GM18511 (cell line): ENCODE results near the gene CRTAP.
"Not testable (repeated sequence)": the region's sequence is repeated elsewhere in the genome, so short reads cannot be mapped to it uniquely, and the experiment has no call there.

ENCODE experiments used
- ATAC-seq: cut with Tn5 transposase; IDR thresholded peaks from one replicate; pipeline ENCODE4 v1.9.1; 2021; ENCODE audit warnings: mild to moderate bottlenecking, moderate library complexity; ENCODE audit not compliant: unreplicated experiment

The CRTAP gene

GRCh38 chr3:33173103-33173502 lies 59.3 kb downstream of the CRTAP start:
- no peak for ATAC-seq

DNA sequence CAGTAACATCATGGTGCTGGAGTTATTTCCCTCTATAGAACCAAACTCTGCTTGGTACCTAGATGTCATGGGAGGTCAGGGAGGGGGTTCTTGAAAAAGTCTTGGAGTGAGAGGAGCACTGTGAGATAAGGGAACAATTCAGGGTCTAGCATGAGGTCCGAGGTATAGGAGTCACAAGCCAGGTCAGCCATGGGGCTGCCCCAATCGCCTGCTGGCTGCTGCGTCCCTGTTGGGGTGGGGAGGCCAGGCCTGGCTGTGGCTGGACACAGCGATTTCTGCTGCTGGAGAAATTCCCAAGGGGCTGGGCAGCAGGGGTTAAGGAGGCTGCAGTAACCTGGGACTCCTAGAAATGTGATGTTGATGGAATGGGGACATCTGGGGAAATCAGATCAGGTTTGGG lies 59.9 kb downstream of the CRTAP start:
- no peak for ATAC-seq

DNA sequence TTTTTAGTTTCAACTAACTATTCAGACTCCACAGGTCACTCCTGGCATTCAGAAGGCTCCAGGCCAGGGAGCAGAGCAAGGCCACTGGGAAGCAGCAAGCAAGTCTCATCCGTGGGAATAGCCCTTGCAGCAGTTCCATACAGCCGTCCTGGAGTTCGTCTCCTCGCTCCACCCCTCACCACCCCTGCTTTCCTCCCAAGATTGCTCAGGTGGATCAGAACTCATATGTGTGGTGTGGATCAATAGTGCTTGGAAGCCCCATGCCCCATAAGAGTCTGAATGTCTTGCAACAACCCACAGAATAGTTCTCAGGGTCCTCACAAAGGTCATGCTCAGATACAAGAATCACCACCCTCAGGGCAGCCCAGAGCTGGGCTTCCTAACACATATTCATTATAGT lies 60.3 kb downstream of the CRTAP start:
- ATAC-seq, result no peak

DNA sequence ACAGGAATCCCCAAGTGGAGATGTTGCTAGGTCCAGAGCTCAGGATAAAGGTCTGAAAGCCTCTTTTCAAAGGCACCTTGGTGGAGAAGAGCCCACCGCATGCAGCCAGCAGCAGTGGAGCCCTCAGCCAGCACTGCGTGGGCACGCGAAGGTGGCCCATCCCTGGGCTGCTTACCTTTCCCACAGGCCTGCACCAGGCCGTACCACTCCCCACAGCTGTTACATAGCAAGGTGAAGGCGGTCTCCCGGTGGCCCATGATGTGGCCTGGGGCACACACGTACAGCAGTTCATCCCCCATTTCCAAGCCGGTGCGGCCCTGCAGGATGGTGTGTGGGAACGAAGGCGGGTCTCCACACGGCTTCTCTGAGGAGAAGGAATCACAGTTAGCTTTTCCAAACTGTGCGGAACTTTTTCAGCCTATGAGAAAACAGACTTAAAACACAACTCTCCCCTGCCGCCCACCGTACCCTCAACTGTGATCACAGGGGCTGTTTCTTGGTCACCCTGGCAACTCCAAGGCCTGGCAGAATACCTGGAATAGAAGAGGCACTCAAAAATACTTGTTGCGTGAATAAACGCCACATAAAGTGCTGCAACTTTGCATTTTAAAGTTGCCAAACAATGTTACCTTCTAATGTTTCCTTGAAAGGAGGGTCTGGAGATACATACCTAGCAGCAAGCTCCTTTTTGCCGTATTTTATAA lies 61.0 kb downstream of the CRTAP start:
- no peak for ATAC-seq

GRCh38 chr3:33179132-33179531 lies 65.3 kb downstream of the CRTAP start:
- ATAC-seq, result no peak

DNA sequence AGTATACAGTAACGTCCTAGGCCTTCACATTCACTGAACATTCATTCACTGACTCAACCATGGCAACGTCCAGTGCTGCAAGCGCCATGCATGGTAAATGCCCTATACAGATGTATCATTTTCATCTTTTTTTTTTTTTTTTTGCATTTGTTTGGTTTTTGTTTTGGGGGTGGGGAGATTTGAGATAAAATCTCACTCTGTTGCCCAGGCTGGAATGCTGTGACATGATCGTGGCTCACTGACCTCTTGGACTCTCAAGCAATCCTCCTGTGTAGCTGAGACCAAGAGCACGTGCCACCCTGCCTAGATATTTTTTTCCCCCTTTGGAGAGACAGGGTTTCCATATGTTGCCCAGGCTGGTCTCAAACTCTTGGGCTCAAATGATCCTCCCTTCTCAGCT lies 67.4 kb downstream of the CRTAP start:
- no peak for ATAC-seq

GRCh38 chr3:33181641-33182040 lies 67.8 kb downstream of the CRTAP start:
- not testable (repeated sequence) for ATAC-seq

DNA sequence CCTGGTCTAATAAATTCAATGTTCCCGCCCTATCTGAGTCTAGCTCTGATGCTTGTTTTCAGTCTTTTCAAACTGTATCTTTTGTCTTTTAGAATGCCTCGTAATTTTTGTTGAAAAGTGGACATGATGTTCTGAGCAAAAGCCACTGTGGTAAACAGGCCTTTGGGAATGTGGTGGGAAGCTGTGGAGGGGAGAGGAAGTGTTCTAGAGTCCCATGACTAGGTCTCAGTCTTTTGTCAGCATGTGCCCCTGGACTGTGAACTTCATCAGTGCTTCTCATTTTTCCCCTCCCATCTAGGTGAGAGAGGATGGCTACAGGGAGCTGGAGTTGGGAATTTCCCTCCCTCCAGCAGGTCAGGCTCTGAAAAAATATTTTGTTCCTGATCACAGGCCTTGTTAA lies 71.0 kb downstream of the CRTAP start:
- ATAC-seq, result no peak

DNA sequence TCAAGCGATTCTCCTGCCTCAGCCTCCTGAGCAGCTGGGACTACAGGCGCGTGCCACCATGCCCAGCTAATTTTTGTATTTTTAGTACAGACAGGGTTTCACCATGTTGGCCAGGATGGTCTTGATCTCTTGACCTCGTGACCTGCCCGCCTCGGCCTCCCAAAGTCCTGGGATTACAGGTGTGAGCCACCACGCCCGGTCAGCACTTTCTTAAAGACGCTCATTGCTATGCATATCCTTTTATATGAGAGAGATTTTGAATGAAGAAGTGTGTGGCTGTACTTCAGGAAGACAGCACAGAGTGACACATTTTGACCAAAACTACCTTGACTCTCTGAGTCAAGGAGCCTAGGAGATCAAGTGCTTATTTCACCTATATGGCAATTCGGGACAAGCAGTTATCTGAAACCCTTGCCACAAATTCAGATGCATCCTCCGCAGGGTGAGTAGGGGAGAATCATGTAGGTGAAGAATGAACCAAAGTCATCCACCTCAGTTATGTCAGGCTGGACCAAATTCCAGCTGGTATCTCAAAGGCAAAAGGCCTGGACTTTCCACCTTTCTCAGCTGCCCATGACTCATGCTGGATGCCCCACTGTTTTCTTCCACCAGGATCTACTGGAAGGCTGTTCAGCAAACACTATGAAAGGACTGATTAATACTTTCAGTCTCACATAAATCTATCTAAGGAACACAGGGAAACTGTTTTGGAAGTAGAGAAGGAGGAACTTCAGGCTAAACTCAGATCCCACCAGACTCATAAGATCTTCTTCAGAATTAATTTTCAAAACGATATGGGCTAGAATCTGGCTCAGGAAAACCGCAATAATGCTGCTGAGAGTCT lies 72.9 kb downstream of the CRTAP start:
- no peak for ATAC-seq

- ATAC-seq, result no peak
These were observed 73.5 kb downstream of the CRTAP start for GRCh38 chr3:33187368-33187634.

GRCh38 chr3:33194303-33194702 lies 80.5 kb downstream of the CRTAP start:
- ATAC-seq, result no peak

DNA sequence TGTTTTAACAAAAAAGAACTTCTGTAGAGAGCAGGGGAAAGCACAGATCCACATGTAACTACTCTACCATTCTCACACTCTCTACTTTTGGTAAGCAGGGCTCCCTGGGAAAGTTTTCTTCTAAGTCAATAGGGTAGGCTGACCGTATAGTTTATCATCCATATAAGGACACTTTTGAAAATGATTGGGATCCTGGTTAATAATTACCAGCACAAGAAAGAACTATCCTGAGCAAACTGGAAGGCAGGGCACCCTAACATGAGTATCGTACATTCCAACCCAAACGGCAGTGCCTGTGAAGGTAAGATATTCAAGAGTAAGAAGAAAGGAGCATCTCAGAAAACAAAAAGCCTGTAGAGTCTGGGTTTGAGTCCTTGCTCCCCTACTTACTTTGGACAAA lies 82.7 kb downstream of the CRTAP start:
- no peak for ATAC-seq
